GM23338 (cell line): ENCODE measurements around the gene RXRA. TPM values are rescaled to one million over a fixed set of nuclear protein-coding genes. Genes with fewer than 3 reads are reported as not detected.
A peak's percentile ranks its signal among the peaks of the same experiment; 100 is the strongest.

ENCODE experiments used
- ATAC-seq: fragments of 200-7000 bp; cut with Tn5 transposase; 3 replicates; pipeline ENCODE4 v1.9.1; 2020
- DNase-seq: peaks from one replicate; pipeline ENCODE4 v3.0.0-alpha.2; 2015; ENCODE audit warnings: low spot score
- H2AFZ ChIP-seq: fragments of 200-600 bp; sonication (generic); 2 replicates; pipeline ENCODE4 v1.8.0; 2016; ENCODE audit warnings: antibody characterized with exemption, mild to moderate bottlenecking, moderate library complexity
- H3F3A ChIP-seq: fragments of 200-600 bp; sonication (generic); replicated peaks from 2 replicates; pipeline ENCODE4 v1.8.0; 2017; ENCODE audit warnings: antibody characterized with exemption, mixed run types, low read depth
- H3K27ac ChIP-seq: fragments of 200-600 bp; sonication (generic); 2 replicates; pipeline ENCODE4 v1.6.1; 2016; ENCODE audit warnings: low read depth
- H3K27me3 ChIP-seq: fragments of 200-600 bp; sonication (generic); 2 replicates; pipeline ENCODE4 v1.8.0; 2016; ENCODE audit warnings: mild to moderate bottlenecking, mixed run types, moderate library complexity; ENCODE audit not compliant: insufficient read depth
- H3K36me3 ChIP-seq: fragments of 200-600 bp; sonication (generic); 2 replicates; pipeline ENCODE4 v1.8.0; 2016; ENCODE audit warnings: mild to moderate bottlenecking; ENCODE audit not compliant: insufficient read depth
- H3K4me1 ChIP-seq: fragments of 200-600 bp; sonication (generic); 2 replicates; pipeline ENCODE4 v1.8.0; 2016; ENCODE audit warnings: mild to moderate bottlenecking, moderate library complexity; ENCODE audit not compliant: insufficient read depth
- H3K4me2 ChIP-seq: fragments of 200-600 bp; sonication (generic); 2 replicates; pipeline ENCODE4 v1.7.1; 2017; ENCODE audit warnings: mixed run types
- H3K4me3 ChIP-seq: fragments of 200-600 bp; sonication (generic); 2 replicates; pipeline ENCODE4 v1.6.1; 2016; ENCODE audit warnings: mixed run types
- H3K79me2 ChIP-seq: fragments of 200-600 bp; sonication (generic); replicated peaks from 2 replicates; pipeline ENCODE4 v1.8.0; 2017; ENCODE audit warnings: mild to moderate bottlenecking; ENCODE audit not compliant: insufficient read depth
- H3K9me2 ChIP-seq: fragments of 200-600 bp; sonication (generic); 2 replicates; pipeline ENCODE4 v1.8.0; 2017; ENCODE audit not compliant: insufficient read depth
- H4K20me1 ChIP-seq: fragments of 200-600 bp; sonication (generic); replicated peaks from 2 replicates; pipeline ENCODE4 v1.8.0; 2017; ENCODE audit warnings: mild to moderate bottlenecking; ENCODE audit not compliant: insufficient read depth
- H3K27ac Mint-ChIP-seq: 2 replicates; pipeline ENCODE4 v1.8.0; 2020; ENCODE audit warnings: inconsistent platforms, mild to moderate bottlenecking, moderate library complexity, mixed read lengths
- H3K27me3 Mint-ChIP-seq: 3 replicates; pipeline ENCODE4 v1.8.0; 2022; ENCODE audit warnings: low read depth, mild to moderate bottlenecking, moderate library complexity, mixed read lengths, inconsistent platforms; ENCODE audit not compliant: insufficient read depth, poor library complexity
- H3K36me3 Mint-ChIP-seq: 3 replicates; pipeline ENCODE4 v1.8.0; 2021; ENCODE audit warnings: low read depth, mild to moderate bottlenecking, inconsistent platforms, moderate library complexity, mixed read lengths
- H3K4me1 Mint-ChIP-seq: 3 replicates; pipeline ENCODE4 v1.8.0; 2020; ENCODE audit warnings: mild to moderate bottlenecking, inconsistent platforms, mixed read lengths
- H3K4me3 Mint-ChIP-seq: 3 replicates; pipeline ENCODE4 v1.8.0; 2021; ENCODE audit warnings: moderate library complexity, mild to moderate bottlenecking, inconsistent platforms, mixed read lengths
- H3K9me3 Mint-ChIP-seq: 3 replicates; pipeline ENCODE4 v1.8.0; 2020; ENCODE audit warnings: moderate library complexity, mild to moderate bottlenecking, inconsistent platforms, mixed read lengths
- CREB1 ChIP-seq: fragments of 250-450 bp; sonication (Bioruptor Pico); IDR thresholded peaks from 2 replicates; pipeline ENCODE4 v1.5.0; 2020; ENCODE audit warnings: low read depth, mild to moderate bottlenecking, moderate library complexity
- POLR2AphosphoS5 ChIP-seq: IDR thresholded peaks from 2 replicates; pipeline ENCODE4 v1.6.1; 2016; ENCODE audit warnings: antibody characterized with exemption, low read depth
- ZNF114 ChIP-seq: fragments of 250-450 bp; sonication (Bioruptor Pico); IDR thresholded peaks from 2 replicates; pipeline ENCODE4 v1.5.0; 2020; ENCODE audit warnings: mild to moderate bottlenecking, moderate library complexity
- ZNF331 ChIP-seq: fragments of 250-450 bp; sonication (Bioruptor Pico); IDR thresholded peaks from 2 replicates; pipeline ENCODE4 v1.5.0; 2020; ENCODE audit warnings: low read depth, mild to moderate bottlenecking, moderate library complexity
- polyA plus RNA-seq: library from polyadenylated mRNA; unstranded; fragments of >200 nt; fragmentation: Nextera tagmentation; extraction: Ambion mirVana; gene quantifications from 2 replicates; pipeline ENCODE4 v1.2.1, GENCODE V29; 2016
- total RNA-seq: library from RNA; depleted of rRNA; stranded (reverse); fragments of >200 nt; shearing (Covaris generic); gene quantifications from 2 replicates; pipeline ENCODE4 v1.2.3, GENCODE V29; 2014
- TF ChIP-seq, protein P1 (sequence below): fragments of 250-450 bp; sonication (Bioruptor Pico); IDR thresholded peaks from 2 replicates; pipeline ENCODE4 v1.5.0; 2020; ENCODE audit warnings: mild to moderate bottlenecking, moderate library complexity
- TF ChIP-seq, protein P2 (sequence below): IDR thresholded peaks from 2 replicates; pipeline ENCODE4 v1.6.1; 2016; ENCODE audit warnings: antibody characterized with exemption
- TF ChIP-seq, protein P3 (sequence below), 2 experiments: fragments of 200-600 bp in 1 of 2; sonication (generic) in 1 of 2; conservative IDR thresholded peaks; 2 replicates each; pipeline versions ENCODE4 v1.5.1 to v1.6.1; 2016 to 2017; ENCODE audit warnings: antibody characterized with exemption in 2 of 2, low read depth in 2 of 2, mild to moderate bottlenecking in 2 of 2, moderate library complexity in 1 of 2

The RXRA gene
- total and polyA plus RNA-seq, 2 experiments from 2014 or later = 4.9 to 17.9 TPM

DNA sequence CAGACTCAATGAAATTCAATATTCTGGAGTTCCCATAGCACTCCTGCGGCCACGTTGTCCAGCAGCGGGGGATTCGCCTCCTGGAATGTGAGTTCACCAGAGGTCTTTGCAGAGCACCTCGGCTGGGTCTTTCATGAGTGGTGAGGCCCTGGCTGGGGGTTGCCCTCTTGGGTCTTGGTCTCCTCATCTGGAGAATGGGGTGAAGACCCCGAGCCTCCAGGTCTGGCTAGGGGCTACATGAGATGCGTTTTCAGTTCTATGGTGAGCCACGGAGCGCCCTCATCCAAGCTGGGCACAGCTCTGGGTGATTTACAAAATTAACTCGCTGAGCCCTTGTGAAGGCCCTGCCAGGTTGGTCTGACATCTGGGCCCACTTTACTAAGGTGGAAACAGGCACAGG, 37.5 kb upstream of the RXRA start (continued):
- TF ChIP-seq, protein P1, sequence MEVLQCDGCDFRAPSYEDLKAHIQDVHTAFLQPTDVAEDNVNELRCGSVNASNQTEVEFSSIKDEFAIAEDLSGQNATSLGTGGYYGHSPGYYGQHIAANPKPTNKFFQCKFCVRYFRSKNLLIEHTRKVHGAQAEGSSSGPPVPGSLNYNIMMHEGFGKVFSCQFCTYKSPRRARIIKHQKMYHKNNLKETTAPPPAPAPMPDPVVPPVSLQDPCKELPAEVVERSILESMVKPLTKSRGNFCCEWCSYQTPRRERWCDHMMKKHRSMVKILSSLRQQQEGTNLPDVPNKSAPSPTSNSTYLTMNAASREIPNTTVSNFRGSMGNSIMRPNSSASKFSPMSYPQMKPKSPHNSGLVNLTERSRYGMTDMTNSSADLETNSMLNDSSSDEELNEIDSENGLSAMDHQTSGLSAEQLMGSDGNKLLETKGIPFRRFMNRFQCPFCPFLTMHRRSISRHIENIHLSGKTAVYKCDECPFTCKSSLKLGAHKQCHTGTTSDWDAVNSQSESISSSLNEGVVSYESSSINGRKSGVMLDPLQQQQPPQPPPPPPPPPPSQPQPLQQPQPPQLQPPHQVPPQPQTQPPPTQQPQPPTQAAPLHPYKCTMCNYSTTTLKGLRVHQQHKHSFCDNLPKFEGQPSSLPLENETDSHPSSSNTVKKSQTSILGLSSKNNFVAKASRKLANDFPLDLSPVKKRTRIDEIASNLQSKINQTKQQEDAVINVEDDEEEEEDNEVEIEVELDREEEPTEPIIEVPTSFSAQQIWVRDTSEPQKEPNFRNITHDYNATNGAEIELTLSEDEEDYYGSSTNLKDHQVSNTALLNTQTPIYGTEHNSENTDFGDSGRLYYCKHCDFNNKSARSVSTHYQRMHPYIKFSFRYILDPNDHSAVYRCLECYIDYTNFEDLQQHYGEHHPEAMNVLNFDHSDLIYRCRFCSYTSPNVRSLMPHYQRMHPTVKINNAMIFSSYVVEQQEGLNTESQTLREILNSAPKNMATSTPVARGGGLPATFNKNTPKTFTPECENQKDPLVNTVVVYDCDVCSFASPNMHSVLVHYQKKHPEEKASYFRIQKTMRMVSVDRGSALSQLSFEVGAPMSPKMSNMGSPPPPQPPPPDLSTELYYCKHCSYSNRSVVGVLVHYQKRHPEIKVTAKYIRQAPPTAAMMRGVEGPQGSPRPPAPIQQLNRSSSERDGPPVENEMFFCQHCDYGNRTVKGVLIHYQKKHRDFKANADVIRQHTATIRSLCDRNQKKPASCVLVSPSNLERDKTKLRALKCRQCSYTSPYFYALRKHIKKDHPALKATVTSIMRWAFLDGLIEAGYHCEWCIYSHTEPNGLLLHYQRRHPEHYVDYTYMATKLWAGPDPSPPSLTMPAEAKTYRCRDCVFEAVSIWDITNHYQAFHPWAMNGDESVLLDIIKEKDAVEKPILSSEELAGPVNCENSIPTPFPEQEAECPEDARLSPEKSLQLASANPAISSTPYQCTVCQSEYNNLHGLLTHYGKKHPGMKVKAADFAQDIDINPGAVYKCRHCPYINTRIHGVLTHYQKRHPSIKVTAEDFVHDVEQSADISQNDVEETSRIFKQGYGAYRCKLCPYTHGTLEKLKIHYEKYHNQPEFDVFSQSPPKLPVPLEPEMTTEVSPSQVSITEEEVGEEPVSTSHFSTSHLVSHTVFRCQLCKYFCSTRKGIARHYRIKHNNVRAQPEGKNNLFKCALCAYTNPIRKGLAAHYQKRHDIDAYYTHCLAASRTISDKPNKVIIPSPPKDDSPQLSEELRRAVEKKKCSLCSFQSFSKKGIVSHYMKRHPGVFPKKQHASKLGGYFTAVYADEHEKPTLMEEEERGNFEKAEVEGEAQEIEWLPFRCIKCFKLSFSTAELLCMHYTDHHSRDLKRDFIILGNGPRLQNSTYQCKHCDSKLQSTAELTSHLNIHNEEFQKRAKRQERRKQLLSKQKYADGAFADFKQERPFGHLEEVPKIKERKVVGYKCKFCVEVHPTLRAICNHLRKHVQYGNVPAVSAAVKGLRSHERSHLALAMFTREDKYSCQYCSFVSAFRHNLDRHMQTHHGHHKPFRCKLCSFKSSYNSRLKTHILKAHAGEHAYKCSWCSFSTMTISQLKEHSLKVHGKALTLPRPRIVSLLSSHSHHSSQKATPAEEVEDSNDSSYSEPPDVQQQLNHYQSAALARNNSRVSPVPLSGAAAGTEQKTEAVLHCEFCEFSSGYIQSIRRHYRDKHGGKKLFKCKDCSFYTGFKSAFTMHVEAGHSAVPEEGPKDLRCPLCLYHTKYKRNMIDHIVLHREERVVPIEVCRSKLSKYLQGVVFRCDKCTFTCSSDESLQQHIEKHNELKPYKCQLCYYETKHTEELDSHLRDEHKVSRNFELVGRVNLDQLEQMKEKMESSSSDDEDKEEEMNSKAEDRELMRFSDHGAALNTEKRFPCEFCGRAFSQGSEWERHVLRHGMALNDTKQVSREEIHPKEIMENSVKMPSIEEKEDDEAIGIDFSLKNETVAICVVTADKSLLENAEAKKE (CRISPR knock-in tag) = no peak
- no peak for TF ChIP-seq ZNF331 (CRISPR knock-in tag)
- no peak for TF ChIP-seq POLR2AphosphoS5

DNA sequence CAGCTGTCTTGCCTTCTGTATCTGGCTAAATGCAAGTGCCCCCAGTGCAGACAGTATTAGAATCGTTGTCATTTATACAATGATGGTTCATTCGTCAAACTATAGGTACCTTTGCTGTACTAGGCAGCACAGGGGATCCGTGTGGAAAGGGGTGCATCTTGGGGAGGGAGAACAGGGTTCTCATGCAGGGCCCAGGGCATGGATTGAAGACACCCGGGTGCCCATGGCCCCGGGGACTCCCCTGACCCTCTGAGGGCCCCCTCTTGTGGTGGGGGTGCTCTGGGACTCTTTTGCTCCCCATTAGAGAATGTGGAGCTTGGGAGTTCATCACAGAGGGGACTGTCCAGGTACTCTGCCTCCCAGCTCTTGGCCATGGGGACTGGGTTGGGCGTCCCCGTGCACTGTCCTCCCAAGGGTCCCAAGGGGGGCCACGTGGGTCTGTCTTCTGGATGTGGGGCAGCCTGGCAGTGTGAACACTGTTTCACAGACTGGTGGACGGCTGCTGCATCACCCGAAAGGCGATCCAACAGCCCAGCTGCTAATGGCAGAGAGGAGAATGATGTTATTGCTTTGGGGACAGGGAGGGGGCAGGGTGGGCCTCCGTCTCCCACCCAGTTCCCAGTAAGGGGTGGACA, 36.9 kb upstream of the RXRA start:
- Histone ChIP-seq H3K4me1 (no peaks in the 10 kb centered on the region), H3F3A (no peaks in the 10 kb centered on the region), H2AFZ (no peak overlapping the region), H3K27ac (no peak overlapping the region), H3K4me2 (no peak overlapping the region), H3K4me3 (no peak overlapping the region), H4K20me1 (no peaks in the 10 kb centered on the region), H3K9me2 (no peaks in the 10 kb centered on the region), H3K36me3 (no peaks in the 10 kb centered on the region), H3K27me3 (no peaks in the 10 kb centered on the region), H3K79me2 (no peaks in the 10 kb centered on the region)
- no peak overlapping the region for H3K4me3 Mint-ChIP-seq
- TF ChIP-seq ZNF114 (no peak), CREB1 (CRISPR knock-in tag) (no peak)
- TF ChIP-seq, protein P2, sequence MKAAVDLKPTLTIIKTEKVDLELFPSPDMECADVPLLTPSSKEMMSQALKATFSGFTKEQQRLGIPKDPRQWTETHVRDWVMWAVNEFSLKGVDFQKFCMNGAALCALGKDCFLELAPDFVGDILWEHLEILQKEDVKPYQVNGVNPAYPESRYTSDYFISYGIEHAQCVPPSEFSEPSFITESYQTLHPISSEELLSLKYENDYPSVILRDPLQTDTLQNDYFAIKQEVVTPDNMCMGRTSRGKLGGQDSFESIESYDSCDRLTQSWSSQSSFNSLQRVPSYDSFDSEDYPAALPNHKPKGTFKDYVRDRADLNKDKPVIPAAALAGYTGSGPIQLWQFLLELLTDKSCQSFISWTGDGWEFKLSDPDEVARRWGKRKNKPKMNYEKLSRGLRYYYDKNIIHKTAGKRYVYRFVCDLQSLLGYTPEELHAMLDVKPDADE = no peak
- TF ChIP-seq, protein P3, sequence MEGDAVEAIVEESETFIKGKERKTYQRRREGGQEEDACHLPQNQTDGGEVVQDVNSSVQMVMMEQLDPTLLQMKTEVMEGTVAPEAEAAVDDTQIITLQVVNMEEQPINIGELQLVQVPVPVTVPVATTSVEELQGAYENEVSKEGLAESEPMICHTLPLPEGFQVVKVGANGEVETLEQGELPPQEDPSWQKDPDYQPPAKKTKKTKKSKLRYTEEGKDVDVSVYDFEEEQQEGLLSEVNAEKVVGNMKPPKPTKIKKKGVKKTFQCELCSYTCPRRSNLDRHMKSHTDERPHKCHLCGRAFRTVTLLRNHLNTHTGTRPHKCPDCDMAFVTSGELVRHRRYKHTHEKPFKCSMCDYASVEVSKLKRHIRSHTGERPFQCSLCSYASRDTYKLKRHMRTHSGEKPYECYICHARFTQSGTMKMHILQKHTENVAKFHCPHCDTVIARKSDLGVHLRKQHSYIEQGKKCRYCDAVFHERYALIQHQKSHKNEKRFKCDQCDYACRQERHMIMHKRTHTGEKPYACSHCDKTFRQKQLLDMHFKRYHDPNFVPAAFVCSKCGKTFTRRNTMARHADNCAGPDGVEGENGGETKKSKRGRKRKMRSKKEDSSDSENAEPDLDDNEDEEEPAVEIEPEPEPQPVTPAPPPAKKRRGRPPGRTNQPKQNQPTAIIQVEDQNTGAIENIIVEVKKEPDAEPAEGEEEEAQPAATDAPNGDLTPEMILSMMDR (conservative IDR thresholded peaks at IDR 0.05; ENCODE audit: low read depth in 2 of 2) = 0 out of 4 replicates have a peak, but pooled peaks of 1 of the 2 experiments have one; percentile 2
- H3K4me1 Mint-ChIP-seq = peaks cover 4% of the 10 kb centered on the region
- ATAC-seq (no peak), DNase-seq (no peak)
- H3K9me3 Mint-ChIP-seq = no peaks in the 10 kb centered on the region
- H3K27ac Mint-ChIP-seq = no peak overlapping the region
- no peaks in the 10 kb centered on the region for H3K36me3 Mint-ChIP-seq
- peaks cover 7% of the 10 kb centered on the region for H3K27me3 Mint-ChIP-seq
